Astrocyte of the spinal cord (primary cell): ENCODE results near the gene GOLPH3L.
"Not testable (repeated sequence)": the region's sequence is repeated elsewhere in the genome, so short reads cannot be mapped to it uniquely, and the experiment has no call there.

Experiments
- DNase-seq: peaks from one replicate; pipeline ENCODE4 v3.0.0; 2011; ENCODE audit warnings: low read depth, low spot score
- H3K4me3 ChIP-seq: 2 replicates; pipeline ENCODE4 v1.5.1; 2011; ENCODE audit warnings: low read depth, mild to moderate bottlenecking, low read length, moderate library complexity
- in situ Hi-C: cut with HindIII; loops from 2 replicates; pipeline ENCODE4 v1.10.0; 2017; ENCODE audit warnings: low sequenced_read_pairs
- TF ChIP-seq, protein P1 (sequence below): IDR thresholded peaks from 2 replicates; pipeline ENCODE4 v1.5.1; 2012; ENCODE audit warnings: low read depth, mild to moderate bottlenecking, low read length, inconsistent platforms

The GOLPH3L gene

DNA sequence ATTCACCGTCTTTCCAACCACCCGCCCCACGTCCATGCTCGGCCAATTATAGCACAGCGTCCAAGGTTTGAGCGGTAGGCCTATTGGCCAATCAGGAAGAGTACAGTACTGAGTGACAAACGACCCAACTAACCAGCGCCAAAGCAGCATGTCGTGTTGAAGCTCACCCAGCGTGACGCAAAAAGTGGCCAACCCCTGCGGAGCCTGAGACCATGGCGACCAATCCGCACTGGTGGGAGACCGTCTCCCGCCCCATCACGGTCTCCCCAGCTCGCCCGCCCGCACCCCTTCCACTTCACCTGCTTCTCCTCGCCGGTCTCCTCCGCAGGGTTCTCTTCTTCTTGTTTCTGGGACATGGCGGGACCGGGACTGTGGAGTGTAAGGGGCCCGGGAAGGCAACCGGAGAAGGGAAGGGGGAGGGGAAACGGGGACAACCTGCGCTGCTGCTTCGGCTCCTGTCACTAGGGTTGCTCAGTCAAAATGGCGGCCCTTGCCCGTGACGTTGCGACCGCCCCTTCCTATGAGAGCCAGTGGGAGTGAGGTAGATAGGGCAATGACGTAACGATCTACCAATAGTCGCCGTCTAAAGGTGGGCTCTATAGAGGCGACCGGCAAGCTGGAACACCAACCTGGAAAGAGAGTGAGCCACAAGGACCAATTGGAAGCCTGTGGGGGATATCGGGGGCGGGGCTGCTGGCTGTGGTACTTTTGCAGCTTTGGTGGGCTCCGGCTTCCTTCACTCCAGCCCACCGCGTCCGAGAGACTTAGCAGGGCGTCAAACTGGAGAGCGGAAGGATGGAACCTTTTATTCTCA, 67.6 kb downstream of the GOLPH3L start, which contains the start of gene ENSA:
TSS of gene ENSA (minus strand) at position 498 of the 814 bp plus-strand sequence. CDS start at position 356, 142 bp downstream.
- in situ Hi-C loops, result no loop called here
- DNase-seq, result peak; percentile 100
- peak within 1 kb of the TSS; percentile 73 for H3K4me3 ChIP-seq
- TF ChIP-seq, protein P1, sequence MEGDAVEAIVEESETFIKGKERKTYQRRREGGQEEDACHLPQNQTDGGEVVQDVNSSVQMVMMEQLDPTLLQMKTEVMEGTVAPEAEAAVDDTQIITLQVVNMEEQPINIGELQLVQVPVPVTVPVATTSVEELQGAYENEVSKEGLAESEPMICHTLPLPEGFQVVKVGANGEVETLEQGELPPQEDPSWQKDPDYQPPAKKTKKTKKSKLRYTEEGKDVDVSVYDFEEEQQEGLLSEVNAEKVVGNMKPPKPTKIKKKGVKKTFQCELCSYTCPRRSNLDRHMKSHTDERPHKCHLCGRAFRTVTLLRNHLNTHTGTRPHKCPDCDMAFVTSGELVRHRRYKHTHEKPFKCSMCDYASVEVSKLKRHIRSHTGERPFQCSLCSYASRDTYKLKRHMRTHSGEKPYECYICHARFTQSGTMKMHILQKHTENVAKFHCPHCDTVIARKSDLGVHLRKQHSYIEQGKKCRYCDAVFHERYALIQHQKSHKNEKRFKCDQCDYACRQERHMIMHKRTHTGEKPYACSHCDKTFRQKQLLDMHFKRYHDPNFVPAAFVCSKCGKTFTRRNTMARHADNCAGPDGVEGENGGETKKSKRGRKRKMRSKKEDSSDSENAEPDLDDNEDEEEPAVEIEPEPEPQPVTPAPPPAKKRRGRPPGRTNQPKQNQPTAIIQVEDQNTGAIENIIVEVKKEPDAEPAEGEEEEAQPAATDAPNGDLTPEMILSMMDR, result no peak

DNA sequence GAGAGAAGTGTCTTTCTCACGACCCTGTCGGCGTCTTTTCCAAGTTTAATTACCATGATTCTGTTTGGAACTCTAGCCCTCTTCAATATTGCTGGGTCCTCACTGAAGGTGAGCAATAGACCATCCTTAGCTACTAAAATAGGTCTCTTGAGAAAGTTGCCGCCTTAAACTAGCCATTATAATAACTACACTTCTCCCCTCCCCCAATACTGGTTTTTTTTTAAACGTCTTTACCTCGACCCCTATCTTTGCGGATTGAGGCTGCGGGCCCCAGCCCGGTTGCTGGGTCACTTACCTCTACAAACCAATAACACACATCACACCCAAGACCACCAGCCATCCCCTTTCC, 68.2 kb downstream of the GOLPH3L start:
- TF ChIP-seq, protein P1, result no peak
- DNase-seq, result no peak
- H3K4me3 ChIP-seq, result peak overlapping the region; percentile 73
- in situ Hi-C loops, result no loop called here

DNA sequence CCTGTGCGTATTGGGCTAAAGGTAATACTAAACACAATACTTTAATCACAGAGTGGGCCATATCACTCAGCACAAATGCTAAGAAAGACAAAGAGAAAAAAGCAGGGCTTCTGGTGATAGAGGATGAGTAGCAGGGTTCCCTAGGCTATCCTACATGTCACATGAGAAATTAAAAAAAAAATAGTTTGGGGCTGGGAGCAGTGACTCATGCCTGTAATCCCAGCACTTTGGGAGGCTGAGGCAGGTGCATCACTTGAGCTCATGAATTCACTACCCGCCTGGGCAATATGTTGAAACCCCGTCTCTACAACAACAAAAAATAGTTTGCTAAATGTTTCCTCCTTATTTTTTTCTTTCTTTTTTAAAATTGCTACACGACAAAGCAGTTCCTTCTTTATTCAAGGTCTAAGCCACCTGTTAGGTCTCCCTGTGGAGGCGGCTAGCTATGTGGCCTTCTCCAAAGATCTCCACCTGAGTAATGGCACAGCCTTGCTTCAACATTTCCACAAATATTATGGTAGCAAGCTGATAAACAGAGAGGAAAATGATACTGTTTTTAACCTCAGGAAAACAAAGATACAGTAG, 69.0 kb downstream of the GOLPH3L start:
- no peak for DNase-seq
- in situ Hi-C loops, result no loop called here
- peak overlapping the region; percentile 73 for H3K4me3 ChIP-seq
- TF ChIP-seq, protein P1, result no peak

DNA sequence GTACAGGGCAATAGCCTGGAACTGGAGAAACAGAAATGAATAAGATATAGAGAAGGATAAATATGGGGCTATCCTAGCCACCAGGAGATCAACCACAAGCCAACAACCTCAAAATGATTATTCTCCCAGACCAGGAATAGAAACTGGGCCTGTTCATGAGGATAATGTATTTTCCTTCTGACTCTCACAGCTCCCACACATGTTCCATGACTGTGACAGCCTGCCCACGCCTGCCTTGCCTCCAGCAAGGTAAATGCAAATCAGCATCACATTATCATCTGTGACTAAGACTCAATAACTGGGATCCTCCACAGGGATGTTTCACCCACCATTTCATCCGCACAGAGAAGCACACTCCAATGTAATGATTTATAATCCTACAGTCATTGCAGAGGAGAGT, 70.8 kb downstream of the GOLPH3L start:
- TF ChIP-seq, protein P1, result no peak
- in situ Hi-C loops, result no loop called here
- H3K4me3 ChIP-seq, result no peak overlapping the region
- DNase-seq, result no peak

DNA sequence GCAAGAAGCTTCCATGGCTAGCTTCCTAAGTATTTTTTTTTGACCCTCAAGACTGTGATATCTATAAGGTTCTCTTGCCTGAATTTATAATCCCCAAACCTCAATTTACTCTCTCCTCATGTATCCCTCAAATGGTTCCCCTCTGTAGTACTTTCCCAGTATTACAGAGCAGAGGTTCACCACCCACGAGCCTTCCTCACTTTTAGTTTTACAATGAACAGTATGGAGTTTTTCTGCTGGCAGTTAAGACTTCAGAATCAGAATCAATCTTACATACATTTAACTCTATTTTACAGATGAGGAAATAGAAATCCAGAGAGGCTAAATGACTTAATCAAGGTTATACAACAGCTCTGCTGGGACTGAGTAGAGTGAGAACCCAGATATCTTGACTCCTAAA, 72.4 kb downstream of the GOLPH3L start:
- in situ Hi-C loops, H3K4me3 ChIP-seq, DNase-seq: not testable (repeated sequence)

DNA sequence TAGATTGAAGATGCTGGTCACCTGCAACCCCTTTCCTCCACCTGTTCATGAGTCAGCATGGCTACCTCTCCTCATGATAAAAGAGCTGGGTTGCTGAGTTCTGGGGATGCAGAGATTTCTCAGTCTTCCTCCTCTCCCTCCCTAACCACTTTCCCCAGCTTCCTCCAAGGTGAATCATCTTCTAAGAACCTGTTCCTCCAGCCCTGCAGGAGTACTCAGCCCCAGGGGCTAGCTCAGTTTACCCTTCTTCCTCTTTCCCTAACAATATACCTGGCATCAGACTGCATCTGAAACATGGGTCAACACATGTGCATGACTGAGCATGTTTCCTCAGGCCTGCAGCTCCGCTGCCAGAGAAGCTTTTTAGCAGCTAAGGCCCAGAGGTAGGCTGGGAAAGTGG, 72.8 kb downstream of the GOLPH3L start:
- DNase-seq, H3K4me3 ChIP-seq, in situ Hi-C loops: not testable (repeated sequence)

DNA sequence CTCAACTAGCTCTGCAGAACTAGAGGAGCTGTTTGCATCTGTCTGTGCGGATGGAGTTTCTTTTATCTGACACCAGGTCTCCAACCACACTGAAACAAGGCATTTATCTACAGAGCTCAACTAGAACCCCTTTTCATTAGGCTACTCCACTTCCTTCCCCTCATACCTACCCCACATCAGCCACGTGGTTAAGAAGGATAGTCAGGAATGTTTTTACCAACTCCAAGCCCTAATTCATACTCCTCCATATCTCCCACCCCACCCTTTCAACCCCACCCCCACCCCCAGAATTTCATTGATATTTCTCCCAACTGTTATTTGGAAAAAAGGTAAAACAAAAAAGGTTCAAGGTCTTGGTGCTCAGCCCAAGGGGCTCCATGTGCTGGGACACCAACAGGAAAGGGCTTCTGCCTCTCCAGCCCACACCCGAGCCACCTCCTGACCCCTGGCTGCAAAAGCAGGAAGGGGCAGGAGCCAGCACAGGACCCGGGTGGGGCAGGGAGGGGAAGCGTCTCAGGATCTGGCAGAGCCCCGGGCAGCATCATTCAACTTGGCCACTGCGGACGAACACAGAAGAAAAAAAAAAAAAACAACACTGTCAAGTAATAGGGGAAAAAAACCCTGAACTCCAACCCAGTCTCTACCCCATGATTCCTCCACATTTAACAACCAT, 74.5 kb downstream of the GOLPH3L start:
- in situ Hi-C loops, result no loop called here
- DNase-seq, result no peak
- TF ChIP-seq, protein P1, result peak; percentile 11
- no peak overlapping the region for H3K4me3 ChIP-seq
